ENCODE results near the gene ZNF165.

ZNF165 gene

GRCh38 chr6:28111964-28112363, 31.6 kb downstream of the ZNF165 start:
- Histone ChIP-seq H3K27me3 (ENCODE audit: low read length) (no peaks in the 10 kb centered on the region), H3K9ac (ENCODE audit: low read length) (no peak overlapping the region), H3K9me3 (ENCODE audit: insufficient read depth, low read length) (no peaks in the 10 kb centered on the region), H2AFZ (ENCODE audit: low read depth, low read length, severe bottlenecking) (no peak overlapping the region), H3K4me2 (ENCODE audit: low read depth, low read length, poor library complexity, severe bottlenecking) (no peak overlapping the region), H3K79me2 (ENCODE audit: insufficient read depth, low read length) (no peaks in the 10 kb centered on the region), H4K20me1 (ENCODE audit: low read depth, low read length) (no peaks in the 10 kb centered on the region), H3K4me3 (ENCODE audit: insufficient read depth, low read length, poor library complexity, severe bottlenecking) (no peak overlapping the region), H3F3A (ENCODE audit: insufficient read depth) (no peaks in the 10 kb centered on the region), H3K36me3 (ENCODE audit: low read length) (peaks cover 4% of the 10 kb centered on the region; the same call in 1 of the 2 replicates), H3K9me2 (replicated peaks; ENCODE audit: insufficient read depth, low read length) (no peaks in the 10 kb centered on the region), H3K27ac (ENCODE audit: low read depth, low read length) (no peak overlapping the region)
- TF ChIP-seq, protein P1, sequence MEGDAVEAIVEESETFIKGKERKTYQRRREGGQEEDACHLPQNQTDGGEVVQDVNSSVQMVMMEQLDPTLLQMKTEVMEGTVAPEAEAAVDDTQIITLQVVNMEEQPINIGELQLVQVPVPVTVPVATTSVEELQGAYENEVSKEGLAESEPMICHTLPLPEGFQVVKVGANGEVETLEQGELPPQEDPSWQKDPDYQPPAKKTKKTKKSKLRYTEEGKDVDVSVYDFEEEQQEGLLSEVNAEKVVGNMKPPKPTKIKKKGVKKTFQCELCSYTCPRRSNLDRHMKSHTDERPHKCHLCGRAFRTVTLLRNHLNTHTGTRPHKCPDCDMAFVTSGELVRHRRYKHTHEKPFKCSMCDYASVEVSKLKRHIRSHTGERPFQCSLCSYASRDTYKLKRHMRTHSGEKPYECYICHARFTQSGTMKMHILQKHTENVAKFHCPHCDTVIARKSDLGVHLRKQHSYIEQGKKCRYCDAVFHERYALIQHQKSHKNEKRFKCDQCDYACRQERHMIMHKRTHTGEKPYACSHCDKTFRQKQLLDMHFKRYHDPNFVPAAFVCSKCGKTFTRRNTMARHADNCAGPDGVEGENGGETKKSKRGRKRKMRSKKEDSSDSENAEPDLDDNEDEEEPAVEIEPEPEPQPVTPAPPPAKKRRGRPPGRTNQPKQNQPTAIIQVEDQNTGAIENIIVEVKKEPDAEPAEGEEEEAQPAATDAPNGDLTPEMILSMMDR (IDR thresholded peaks at IDR 0.05; ENCODE audit: insufficient read depth, low read length, poor library complexity, severe bottlenecking): no peak
- no peak for TF ChIP-seq EZH2phosphoT487 (conservative IDR thresholded peaks at IDR 0.05; ENCODE audit: low read length)

DNA sequence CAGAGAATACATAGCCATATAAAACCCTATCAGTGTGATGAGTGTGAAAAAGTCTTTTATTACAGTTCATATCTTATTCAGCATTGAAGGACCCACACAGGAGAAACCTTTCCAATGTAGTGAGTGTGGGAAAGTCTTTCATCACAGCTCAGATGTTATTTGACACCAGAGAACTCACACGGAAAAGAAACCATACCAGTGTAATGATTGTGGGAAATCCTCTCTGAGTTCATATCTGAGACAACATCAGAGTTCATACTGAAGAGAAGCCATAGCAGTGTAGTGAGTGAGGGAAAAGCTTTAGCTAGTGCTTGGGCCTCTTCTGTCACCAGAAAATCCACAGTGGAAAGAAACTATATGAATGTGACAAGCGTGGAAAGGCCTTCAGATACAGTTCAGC, 35.4 kb downstream of the ZNF165 start:
- no peaks in the 10 kb centered on the region for H3K9me2 ChIP-seq (replicated peaks; ENCODE audit: insufficient read depth, low read length)
- H3K4me2 ChIP-seq (ENCODE audit: low read depth, low read length, poor library complexity, severe bottlenecking): no peak overlapping the region
- no peaks in the 10 kb centered on the region for H4K20me1 ChIP-seq (ENCODE audit: low read depth, low read length)
- no peak overlapping the region for H2AFZ ChIP-seq (ENCODE audit: low read depth, low read length, severe bottlenecking)
- H3K4me3 ChIP-seq (ENCODE audit: insufficient read depth, low read length, poor library complexity, severe bottlenecking): no peak overlapping the region
- no peaks in the 10 kb centered on the region for H3K79me2 ChIP-seq (ENCODE audit: insufficient read depth, low read length)
- no peak overlapping the region for H3K27ac ChIP-seq (ENCODE audit: low read depth, low read length)
- no peaks in the 10 kb centered on the region for H3K9me3 ChIP-seq (ENCODE audit: insufficient read depth, low read length)
- H3K9ac ChIP-seq (ENCODE audit: low read length): no peak overlapping the region
- no peaks in the 10 kb centered on the region for H3K27me3 ChIP-seq (ENCODE audit: low read length)
- TF ChIP-seq EZH2phosphoT487 (conservative IDR thresholded peaks at IDR 0.05; ENCODE audit: low read length): no peak
- TF ChIP-seq, protein P1 (IDR thresholded peaks at IDR 0.05; ENCODE audit: insufficient read depth, low read length, poor library complexity, severe bottlenecking): no peak
- H3F3A ChIP-seq (ENCODE audit: insufficient read depth): peaks cover 3% of the 10 kb centered on the region; the same call in 1 of the 2 replicates
- peaks cover 28% of the 10 kb centered on the region; the same call in 1 of the 2 replicates for H3K36me3 ChIP-seq (ENCODE audit: low read length)

GRCh38 chr6:28117386-28118050, 37.1 kb downstream of the ZNF165 start:
- Histone ChIP-seq H3F3A (ENCODE audit: insufficient read depth) (peaks cover 3% of the 10 kb centered on the region; the same call in 1 of the 2 replicates), H3K27me3 (ENCODE audit: low read length) (no peaks in the 10 kb centered on the region), H3K36me3 (ENCODE audit: low read length) (peaks cover 35% of the 10 kb centered on the region; the same call in 1 of the 2 replicates), H3K79me2 (ENCODE audit: insufficient read depth, low read length) (no peaks in the 10 kb centered on the region), H2AFZ (ENCODE audit: low read depth, low read length, severe bottlenecking) (no peak overlapping the region), H3K9me3 (ENCODE audit: insufficient read depth, low read length) (no peaks in the 10 kb centered on the region), H3K27ac (ENCODE audit: low read depth, low read length) (no peak overlapping the region), H3K4me3 (ENCODE audit: insufficient read depth, low read length, poor library complexity, severe bottlenecking) (no peak overlapping the region), H3K9me2 (replicated peaks; ENCODE audit: insufficient read depth, low read length) (no peaks in the 10 kb centered on the region), H3K4me2 (ENCODE audit: low read depth, low read length, poor library complexity, severe bottlenecking) (no peak overlapping the region), H3K9ac (ENCODE audit: low read length) (no peak overlapping the region), H4K20me1 (ENCODE audit: low read depth, low read length) (no peaks in the 10 kb centered on the region)
- TF ChIP-seq, protein P1 (IDR thresholded peaks at IDR 0.05; ENCODE audit: insufficient read depth, low read length, poor library complexity, severe bottlenecking): no peak
- TF ChIP-seq EZH2phosphoT487 (conservative IDR thresholded peaks at IDR 0.05; ENCODE audit: low read length): no peak

All from SU-DHL-6 (cell line).